HEK293 (cell line): ENCODE data around the gene FSTL4.

Experiments
- CTCF ChIP-seq: fragments of 450-650 bp; formaldehyde crosslinking; IDR thresholded peaks from 2 replicates; pipeline ENCODE4 v1.5.1; 2016; ENCODE audit warnings: missing biosample characterization, missing genetic modification characterization
- KLF16 ChIP-seq: fragments of 450-650 bp; formaldehyde crosslinking; IDR thresholded peaks from 2 replicates; pipeline ENCODE4 v1.5.1; 2017; ENCODE audit warnings: missing biosample characterization, missing genetic modification characterization
- PRDM2 ChIP-seq: fragments of 450-650 bp; formaldehyde crosslinking; IDR thresholded peaks from 2 replicates; pipeline ENCODE4 v1.5.1; 2016; ENCODE audit warnings: missing biosample characterization, missing genetic modification characterization, borderline replicate concordance
- ZNF292 ChIP-seq: fragments of 450-650 bp; formaldehyde crosslinking; IDR thresholded peaks from 2 replicates; pipeline ENCODE4 v1.5.1; 2016; ENCODE audit warnings: low read depth, missing biosample characterization, missing genetic modification characterization, borderline replicate concordance
- ZNF768 ChIP-seq: fragments of 450-650 bp; formaldehyde crosslinking; IDR thresholded peaks from 2 replicates; pipeline ENCODE4 v1.5.1; 2018; ENCODE audit warnings: missing biosample characterization, mild to moderate bottlenecking, missing genetic modification characterization
- ZNF776 ChIP-seq: fragments of 450-650 bp; formaldehyde crosslinking; IDR thresholded peaks from 2 replicates; pipeline ENCODE4 v1.5.0; 2017; ENCODE audit warnings: missing biosample characterization, missing genetic modification characterization, borderline replicate concordance
- ZNF777 ChIP-seq: fragments of 450-650 bp; formaldehyde crosslinking; IDR thresholded peaks from 2 replicates; pipeline ENCODE4 v1.5.1; 2017; ENCODE audit warnings: missing biosample characterization, missing genetic modification characterization, borderline replicate concordance

DNA sequence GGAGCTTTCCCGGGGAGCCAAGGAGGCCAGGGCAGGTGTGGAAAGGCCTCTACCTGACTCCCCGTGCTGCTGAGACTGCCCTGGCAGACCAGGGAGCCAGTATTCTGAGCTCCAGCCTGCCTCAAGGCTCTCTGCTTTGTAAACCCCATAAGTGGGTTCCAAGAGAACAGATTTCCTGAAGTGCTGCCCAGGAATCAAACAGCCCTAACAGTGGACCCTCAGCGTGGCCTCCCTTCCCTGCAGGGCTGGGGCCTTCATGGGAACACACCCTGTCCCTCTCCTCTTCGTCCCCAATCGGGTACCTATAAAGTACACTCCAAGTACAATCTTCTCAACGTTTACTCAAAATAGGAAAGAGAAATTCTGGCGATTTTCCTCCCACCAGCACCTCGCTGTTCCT lies 252.5 kb downstream of the FSTL4 start:
- no peak for TF ChIP-seq CTCF
- no peak for TF ChIP-seq ZNF776
- TF ChIP-seq KLF16, result no peak
- TF ChIP-seq ZNF777 (tag by site-specific recombination), result no peak
- no peak for TF ChIP-seq PRDM2
- TF ChIP-seq ZNF768, result no peak
- no peak for TF ChIP-seq ZNF292 (tag by site-specific recombination)
